HG03025 (cell line): ENCODE results near the gene TGDS.

Experiments
- ATAC-seq: cut with Tn5 transposase; IDR thresholded peaks from one replicate; pipeline ENCODE4 v1.9.1; 2021; ENCODE audit warnings: mild to moderate bottlenecking, moderate library complexity; ENCODE audit not compliant: unreplicated experiment, low FRiP score

Gene TGDS

GRCh38 chr13:94601446-94602431, 5.8 kb upstream of the TGDS start, which contains the start of gene GPR180:
Gene GPR180, plus strand, starts transcription at chr13:94601857. Its CDS starts 71 bp downstream, at chr13:94601928.
- ATAC-seq: peak; percentile 100

GRCh38 chr13:94599877-94600276, 3.9 kb upstream of the TGDS start:
- ATAC-seq: no peak

- ATAC-seq: no peak
These were observed 2.3 kb upstream of the TGDS start for GRCh38 chr13:94598281-94598680.

- ATAC-seq: no peak
These were observed 621 bp upstream of the TGDS start for GRCh38 chr13:94596575-94596971.

- peak; percentile 67 for ATAC-seq
These were observed 677 bp downstream of the TGDS start for GRCh38 chr13:94595001-94595949.

- ATAC-seq: peak; percentile 70
These were observed 5.2 kb downstream of the TGDS start for GRCh38 chr13:94590744-94591143.

GRCh38 chr13:94588541-94588940, 7.4 kb downstream of the TGDS start:
- no peak for ATAC-seq

- ATAC-seq: no peak
These were observed 9.6 kb downstream of the TGDS start for GRCh38 chr13:94586371-94586770.

- no peak for ATAC-seq
These were observed 10.3 kb downstream of the TGDS start for GRCh38 chr13:94585543-94586101.

GRCh38 chr13:94583926-94584325, 12.0 kb downstream of the TGDS start:
- no peak for ATAC-seq

- no peak for ATAC-seq
These were observed 16.9 kb downstream of the TGDS start for GRCh38 chr13:94579063-94579462.

GRCh38 chr13:94569615-94570014, 26.3 kb downstream of the TGDS start:
- ATAC-seq: no peak

GRCh38 chr13:94568443-94568842, 27.5 kb downstream of the TGDS start:
- no peak for ATAC-seq

GRCh38 chr13:94567581-94567980, 28.4 kb downstream of the TGDS start:
- no peak for ATAC-seq

- no peak for ATAC-seq
These were observed 34.8 kb downstream of the TGDS start for GRCh38 chr13:94561126-94561525.

- no peak for ATAC-seq
These were observed 35.8 kb downstream of the TGDS start for GRCh38 chr13:94560116-94560515.

GRCh38 chr13:94559222-94559795, 36.6 kb downstream of the TGDS start:
- ATAC-seq: no peak

- no peak for ATAC-seq
These were observed 37.2 kb downstream of the TGDS start for GRCh38 chr13:94558716-94559115.

- no peak for ATAC-seq
These were observed 38.2 kb downstream of the TGDS start for GRCh38 chr13:94557684-94558235.

- ATAC-seq: no peak
These were observed 39.3 kb downstream of the TGDS start for GRCh38 chr13:94556621-94557020.
